ENCODE results near the gene LPCAT3. TPM values are rescaled to one million over a fixed set of nuclear protein-coding genes. Genes with fewer than 3 reads are reported as not detected.

Gene LPCAT3
- total RNA-seq, 1 experiment from 2014 or later, result 45.8 TPM

- DNase-seq (ENCODE audit: low read depth, low spot score) (no peak), ATAC-seq (no peak)
- no TSS peak for BruUV-seq (replicated peaks)
- H3K79me2 ChIP-seq (ENCODE audit: insufficient read depth, low read length), result peaks cover 9% of the 10 kb centered on the region; the same call in 1 of the 2 replicates
- H3K9me2 ChIP-seq (ENCODE audit: insufficient read depth), result no peaks in the 10 kb centered on the region
- no peak overlapping the region for H3K4me3 ChIP-seq (replicated peaks in 1 of 2; ENCODE audit: low read depth in 1 of 2, low read length in 2 of 2)
- no peaks in the 10 kb centered on the region for H3K9me3 ChIP-seq (ENCODE audit: control insufficient read depth in 1 of 2, insufficient read depth in 1 of 2, low read depth in 1 of 2, low read length in 2 of 2)
- no peak overlapping the region for H3K4me2 ChIP-seq (ENCODE audit: low read length)
- ChIA-PET CTCF (interaction anchor here (2.3 kb wide), 1 partner anchor 13 kb away, joined by 23 read pairs; no protein-coding TSS in a partner anchor), RAD21 (ENCODE audit: low non-redundant PET in 1 of 2, low total read pairs in 2 of 2, uncharacterized antibody in 2 of 2, unreplicated experiment in 2 of 2) (no interaction called here), POLR2A (interaction anchor here (0.8 to 1.2 kb wide), 4 partner anchors 13 to 70 kb away, joined by 3 to 4 read pairs (median 4); no protein-coding TSS in a partner anchor)
- H3K27ac ChIP-seq (ENCODE audit: low read depth, low read length), result peak overlapping the region; percentile 93
- H3K9ac ChIP-seq (ENCODE audit: low read length), result 0 out of 2 replicates have a peak overlapping the region, but pooled peaks have one; percentile 93
- TF ChIP-seq CTCF (IDR thresholded peaks at IDR 0.05 in 2 of 3, conservative IDR thresholded peaks at IDR 0.05 in 1 of 3; ENCODE audit: borderline replicate concordance in 1 of 3, insufficient read depth in 1 of 3, low read depth in 2 of 3, low read length in 2 of 3) (no peak), RAD21 (IDR thresholded peaks at IDR 0.05; ENCODE audit: low read depth) (no peak), POLR2AphosphoS5 (IDR thresholded peaks at IDR 0.05; ENCODE audit: low read depth, low read length) (0 out of 2 replicates have a peak, but pooled peaks have one; percentile 8), SRF (IDR thresholded peaks at IDR 0.05; ENCODE audit: low read depth) (no peak), POLR2A (IDR thresholded peaks at IDR 0.05; ENCODE audit: borderline replicate concordance, extremely low read depth, insufficient read depth, insufficient read length) (no peak), SP1 (IDR thresholded peaks at IDR 0.05; ENCODE audit: low read depth) (no peak)
- H3K36me3 ChIP-seq (ENCODE audit: control insufficient read depth in 1 of 2, insufficient read depth in 2 of 2, low read length in 2 of 2), result peaks cover 13 to 27% of the 10 kb centered on the region in 2 experiments; a peak in 3 of 4 replicates
- no peak overlapping the region for H2AFZ ChIP-seq (ENCODE audit: low read depth, low read length, poor library complexity, severe bottlenecking)
- H3K27me3 ChIP-seq (ENCODE audit: insufficient read depth, low read length), result no peaks in the 10 kb centered on the region
- H4K20me1 ChIP-seq (ENCODE audit: insufficient read depth), result no peaks in the 10 kb centered on the region
- H3K4me1 ChIP-seq (ENCODE audit: control insufficient read depth in 1 of 2, insufficient read depth in 2 of 2, low read length in 2 of 2), result peaks cover 12 to 50% of the 10 kb centered on the region in 2 experiments; a peak in 3 of 4 replicates
- intact Hi-C loops (cut with micrococcal nuclease), result loop anchor here (2.0 kb wide), 1 partner anchor 14 kb away; no protein-coding TSS in a partner anchor
Measured at GRCh38 chr12:6939191-6939540, 79.1 kb downstream of the LPCAT3 start.

Measured in HCT116 (cell line).